ENCODE results near the gene TMCC2. TPM values are rescaled to one million over a fixed set of nuclear protein-coding genes. Genes with fewer than 3 reads are reported as not detected.

The TMCC2 gene
- total and polyA plus RNA-seq, 2 donors (not counting 1 experiment from before 2014, with no cell fraction given) = 2.0 to 4.0 TPM

GRCh38 chr1:205243350-205244191 lies 15.8 kb downstream of the TMCC2 start:
- no peak overlapping the region for H3K27ac Mint-ChIP-seq
- H3K9me3 Mint-ChIP-seq (ENCODE audit: insufficient read depth) = no peaks in the 10 kb centered on the region
- CTCF ChIA-PET = interaction anchor here (0.7 to 1.3 kb wide), 5 partner anchors 12 to 414 kb away, joined by 3 to 10 read pairs (median 4); no protein-coding TSS in a partner anchor
- POLR2A ChIA-PET = interaction anchor here (0.6 kb wide), 1 partner anchor 23 kb away, joined by 4 read pairs; no protein-coding TSS in a partner anchor
- intact Hi-C loops (cut with micrococcal nuclease) = no loop called here
- Histone ChIP-seq H3K36me3 (replicated peaks in 1 of 2; ENCODE audit: control extremely low read depth in 1 of 2, control insufficient read depth in 1 of 2, extremely low read depth in 1 of 2, insufficient read depth in 2 of 2, low read length in 1 of 2) (no peaks in the 10 kb centered on the region), H3K4me2 (replicated peaks; ENCODE audit: low read depth, low read length, poor library complexity, severe bottlenecking) (no peak overlapping the region), H3K4me1 (ENCODE audit: control insufficient read depth in 2 of 2, insufficient read depth in 2 of 2, low read length in 2 of 2) (no peaks in the 10 kb centered on the region), H2AFZ (ENCODE audit: insufficient read depth, low read depth, low read length, poor library complexity, severe bottlenecking) (no peak overlapping the region), H3K9me3 (ENCODE audit: control extremely low read depth in 1 of 3, control insufficient read depth in 2 of 3, insufficient read depth in 1 of 3, low read length in 2 of 3) (no peaks in the 10 kb centered on the region), H3K79me2 (ENCODE audit: control insufficient read depth, insufficient read depth, low read length) (no peaks in the 10 kb centered on the region), H3K9ac (ENCODE audit: low read length) (no peak overlapping the region), H3K27me3 (replicated peaks in 1 of 4; ENCODE audit: control extremely low read depth in 1 of 4, control insufficient read depth in 3 of 4, insufficient read depth in 4 of 4, low read length in 3 of 4) (peaks cover 0 to 4% (median under 1%) of the 10 kb centered on the region in 4 experiments), H3K27ac (ENCODE audit: low read length in 2 of 2) (no peak overlapping the region), H4K20me1 (ENCODE audit: control insufficient read depth, insufficient read depth, low read length, poor library complexity, severe bottlenecking) (no peaks in the 10 kb centered on the region), H3K4me3 (ENCODE audit: control extremely low read depth in 1 of 5, extremely low read depth in 1 of 5, insufficient read depth in 1 of 5, low read depth in 2 of 5, low read length in 4 of 5) (no peak overlapping the region)
- DNase-seq (no peak), ATAC-seq (ENCODE audit: low read depth) (no peak)
- H3K4me1 Mint-ChIP-seq = no peaks in the 10 kb centered on the region
- H3K27me3 Mint-ChIP-seq = peaks cover 5% of the 10 kb centered on the region
- 80% methylated on average over 6 of the region's 8 CpGs for WGBS (ENCODE audit: insufficient coverage)
- H3K4me3 Mint-ChIP-seq = no peak overlapping the region
- no peak for TF ChIP-seq EZH2 (IDR thresholded peaks at IDR 0.05; ENCODE audit: borderline replicate concordance, insufficient read depth, low read depth, low read length, poor library complexity, severe bottlenecking)
- TF ChIP-seq, protein P1, sequence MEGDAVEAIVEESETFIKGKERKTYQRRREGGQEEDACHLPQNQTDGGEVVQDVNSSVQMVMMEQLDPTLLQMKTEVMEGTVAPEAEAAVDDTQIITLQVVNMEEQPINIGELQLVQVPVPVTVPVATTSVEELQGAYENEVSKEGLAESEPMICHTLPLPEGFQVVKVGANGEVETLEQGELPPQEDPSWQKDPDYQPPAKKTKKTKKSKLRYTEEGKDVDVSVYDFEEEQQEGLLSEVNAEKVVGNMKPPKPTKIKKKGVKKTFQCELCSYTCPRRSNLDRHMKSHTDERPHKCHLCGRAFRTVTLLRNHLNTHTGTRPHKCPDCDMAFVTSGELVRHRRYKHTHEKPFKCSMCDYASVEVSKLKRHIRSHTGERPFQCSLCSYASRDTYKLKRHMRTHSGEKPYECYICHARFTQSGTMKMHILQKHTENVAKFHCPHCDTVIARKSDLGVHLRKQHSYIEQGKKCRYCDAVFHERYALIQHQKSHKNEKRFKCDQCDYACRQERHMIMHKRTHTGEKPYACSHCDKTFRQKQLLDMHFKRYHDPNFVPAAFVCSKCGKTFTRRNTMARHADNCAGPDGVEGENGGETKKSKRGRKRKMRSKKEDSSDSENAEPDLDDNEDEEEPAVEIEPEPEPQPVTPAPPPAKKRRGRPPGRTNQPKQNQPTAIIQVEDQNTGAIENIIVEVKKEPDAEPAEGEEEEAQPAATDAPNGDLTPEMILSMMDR (IDR thresholded peaks at IDR 0.05) = no peak

- no peaks in the 10 kb centered on the region for H4K20me1 ChIP-seq (ENCODE audit: control insufficient read depth, insufficient read depth, low read length, poor library complexity, severe bottlenecking)
- no peak for DNase-seq
- no peak overlapping the region for H3K4me2 ChIP-seq (replicated peaks; ENCODE audit: low read depth, low read length, poor library complexity, severe bottlenecking)
- WGBS (ENCODE audit: insufficient coverage) = 89% methylated on average over 4 of the region's 4 CpGs
- Mint-ChIP-seq H3K4me3 (no peak overlapping the region), H3K9me3 (ENCODE audit: insufficient read depth) (no peaks in the 10 kb centered on the region), H3K4me1 (no peaks in the 10 kb centered on the region), H3K27ac (no peak overlapping the region), H3K27me3 (peaks cover 3% of the 10 kb centered on the region)
- no peak overlapping the region for H2AFZ ChIP-seq (ENCODE audit: insufficient read depth, low read depth, low read length, poor library complexity, severe bottlenecking)
- H3K27ac ChIP-seq (ENCODE audit: low read length in 2 of 2) = no peak overlapping the region
- no peak overlapping the region for H3K9ac ChIP-seq (ENCODE audit: low read length)
- CTCF ChIA-PET = interaction anchor here (1.0 kb wide), 1 partner anchor 12 kb away, joined by 4 read pairs; no protein-coding TSS in a partner anchor
- ATAC-seq (ENCODE audit: low read depth) = no peak
- TF ChIP-seq, protein P1 (IDR thresholded peaks at IDR 0.05) = no peak
- no peak for TF ChIP-seq EZH2 (IDR thresholded peaks at IDR 0.05; ENCODE audit: borderline replicate concordance, insufficient read depth, low read depth, low read length, poor library complexity, severe bottlenecking)
- no peak overlapping the region for H3K4me3 ChIP-seq (ENCODE audit: control extremely low read depth in 1 of 5, extremely low read depth in 1 of 5, insufficient read depth in 1 of 5, low read depth in 2 of 5, low read length in 4 of 5)
- H3K9me3 ChIP-seq (ENCODE audit: control extremely low read depth in 1 of 3, control insufficient read depth in 2 of 3, insufficient read depth in 1 of 3, low read length in 2 of 3) = no peaks in the 10 kb centered on the region
- no peaks in the 10 kb centered on the region for H3K79me2 ChIP-seq (ENCODE audit: control insufficient read depth, insufficient read depth, low read length)
- POLR2A ChIA-PET = interaction anchor here (0.6 kb wide), 1 partner anchor 22 kb away, joined by 4 read pairs; no protein-coding TSS in a partner anchor
- H3K4me1 ChIP-seq (ENCODE audit: control insufficient read depth in 2 of 2, insufficient read depth in 2 of 2, low read length in 2 of 2) = no peaks in the 10 kb centered on the region
- intact Hi-C loops (cut with micrococcal nuclease) = no loop called here
- no peaks in the 10 kb centered on the region for H3K36me3 ChIP-seq (replicated peaks in 1 of 2; ENCODE audit: control extremely low read depth in 1 of 2, control insufficient read depth in 1 of 2, extremely low read depth in 1 of 2, insufficient read depth in 2 of 2, low read length in 1 of 2)
- H3K27me3 ChIP-seq (replicated peaks in 1 of 4; ENCODE audit: control extremely low read depth in 1 of 4, control insufficient read depth in 3 of 4, insufficient read depth in 4 of 4, low read length in 3 of 4) = no peaks in the 10 kb centered on the region
Observed at GRCh38 chr1:205244384-205244783, 16.6 kb downstream of the TMCC2 start.
